HG02588 (cell line): Measurements from ENCODE around the gene AKAP5.

Experiments used
- ATAC-seq: cut with Tn5 transposase; IDR thresholded peaks from one replicate; pipeline ENCODE4 v1.9.1; 2021; ENCODE audit warnings: mild to moderate bottlenecking, moderate library complexity; ENCODE audit not compliant: unreplicated experiment

The AKAP5 gene

GRCh38 chr14:64459405-64460136, 5.7 kb upstream of the AKAP5 start:
- no peak for ATAC-seq

- ATAC-seq, result no peak
Observed at GRCh38 chr14:64461221-64461620, 4.1 kb upstream of the AKAP5 start.

GRCh38 chr14:64463195-64463594, 2.1 kb upstream of the AKAP5 start:
- ATAC-seq, result no peak

GRCh38 chr14:64463873-64464272, 1.4 kb upstream of the AKAP5 start:
- ATAC-seq, result no peak

- no peak for ATAC-seq
Observed at GRCh38 chr14:64464651-64465050, 648 bp upstream of the AKAP5 start.

- no peak for ATAC-seq
Observed at GRCh38 chr14:64465831-64466554, 694 bp downstream of the AKAP5 start.

GRCh38 chr14:64467101-64467500, 1.8 kb downstream of the AKAP5 start:
- ATAC-seq, result no peak

GRCh38 chr14:64467566-64467965, 2.3 kb downstream of the AKAP5 start:
- ATAC-seq, result no peak

GRCh38 chr14:64468451-64468850, 3.2 kb downstream of the AKAP5 start:
- no peak for ATAC-seq

GRCh38 chr14:64474041-64474440, 8.7 kb downstream of the AKAP5 start:
- no peak for ATAC-seq

- ATAC-seq, result no peak
Observed at GRCh38 chr14:64474698-64475097, 9.4 kb downstream of the AKAP5 start.

GRCh38 chr14:64475585-64476273, 10.4 kb downstream of the AKAP5 start:
- no peak for ATAC-seq

- no peak for ATAC-seq
Observed at GRCh38 chr14:64476438-64476837, 11.1 kb downstream of the AKAP5 start.

GRCh38 chr14:64478634-64479250, 13.4 kb downstream of the AKAP5 start:
- no peak for ATAC-seq

- ATAC-seq, result no peak
Observed at GRCh38 chr14:64488590-64489099, 23.3 kb downstream of the AKAP5 start.

GRCh38 chr14:64491637-64492036, 26.3 kb downstream of the AKAP5 start:
- no peak for ATAC-seq

GRCh38 chr14:64493455-64493854, 28.2 kb downstream of the AKAP5 start:
- ATAC-seq, result no peak

- no peak for ATAC-seq
Observed at GRCh38 chr14:64495252-64495651, 30.0 kb downstream of the AKAP5 start.

GRCh38 chr14:64496764-64497163, 31.5 kb downstream of the AKAP5 start:
- ATAC-seq, result no peak

- no peak for ATAC-seq
Observed at GRCh38 chr14:64500088-64500487, 34.8 kb downstream of the AKAP5 start.
